ENCODE measurements around the gene PHF19.

PHF19 gene

GRCh38 chr9:120876842-120877240, at the start of gene PHF19:
Gene PHF19, minus strand, starts transcription at chr9:120877188. Its CDS starts 2,447 bp downstream, at chr9:120874741.
- peak in 1 of 2 donors; percentile 62 for DNase-seq

GRCh38 chr9:120926397-120926928, 49.5 kb upstream of the PHF19 start, which contains the start of gene TRAF1:
Gene TRAF1, minus strand, starts transcription at chr9:120926796. Its CDS starts 721 bp downstream, at chr9:120926075.
- peak; percentile 39 to 83 for DNase-seq

- DNase-seq = peak; percentile 38 to 83
These were observed 48.8 kb upstream of the PHF19 start for GRCh38 chr9:120925535-120926396.

GRCh38 chr9:120924698-120925534, 47.9 kb upstream of the PHF19 start:
- DNase-seq = no peak

GRCh38 chr9:120923620-120924328, 46.8 kb upstream of the PHF19 start:
- DNase-seq = no peak

GRCh38 chr9:120922404-120923195, 45.6 kb upstream of the PHF19 start:
- DNase-seq = no peak

GRCh38 chr9:120921661-120922181, 44.7 kb upstream of the PHF19 start:
- DNase-seq = no peak

GRCh38 chr9:120920806-120921178, 43.8 kb upstream of the PHF19 start:
- DNase-seq = no peak

GRCh38 chr9:120919843-120920805, 43.1 kb upstream of the PHF19 start:
- no peak for DNase-seq

GRCh38 chr9:120918931-120919842, 42.2 kb upstream of the PHF19 start:
- DNase-seq = no peak

GRCh38 chr9:120917929-120918762, 41.2 kb upstream of the PHF19 start:
- DNase-seq = no peak

- no peak for DNase-seq
These were observed 40.2 kb upstream of the PHF19 start for GRCh38 chr9:120916991-120917880.

- DNase-seq = no peak
These were observed 39.6 kb upstream of the PHF19 start for GRCh38 chr9:120916588-120916987.

- peak in 1 of 2 donors; percentile 59 for DNase-seq
These were observed 39.0 kb upstream of the PHF19 start for GRCh38 chr9:120915854-120916470.

GRCh38 chr9:120914953-120915352, 38.0 kb upstream of the PHF19 start:
- DNase-seq = no peak

- no peak for DNase-seq
These were observed 37.4 kb upstream of the PHF19 start for GRCh38 chr9:120914396-120914795.

All from bone marrow (tissue), 2 donors.